Eye (tissue), 1 donor: ENCODE results near the gene SLC8B1.

Experiments
- DNase-seq: peaks from one replicate; pipeline ENCODE4 v3.0.0-alpha.2; 2015

SLC8B1 gene

DNA sequence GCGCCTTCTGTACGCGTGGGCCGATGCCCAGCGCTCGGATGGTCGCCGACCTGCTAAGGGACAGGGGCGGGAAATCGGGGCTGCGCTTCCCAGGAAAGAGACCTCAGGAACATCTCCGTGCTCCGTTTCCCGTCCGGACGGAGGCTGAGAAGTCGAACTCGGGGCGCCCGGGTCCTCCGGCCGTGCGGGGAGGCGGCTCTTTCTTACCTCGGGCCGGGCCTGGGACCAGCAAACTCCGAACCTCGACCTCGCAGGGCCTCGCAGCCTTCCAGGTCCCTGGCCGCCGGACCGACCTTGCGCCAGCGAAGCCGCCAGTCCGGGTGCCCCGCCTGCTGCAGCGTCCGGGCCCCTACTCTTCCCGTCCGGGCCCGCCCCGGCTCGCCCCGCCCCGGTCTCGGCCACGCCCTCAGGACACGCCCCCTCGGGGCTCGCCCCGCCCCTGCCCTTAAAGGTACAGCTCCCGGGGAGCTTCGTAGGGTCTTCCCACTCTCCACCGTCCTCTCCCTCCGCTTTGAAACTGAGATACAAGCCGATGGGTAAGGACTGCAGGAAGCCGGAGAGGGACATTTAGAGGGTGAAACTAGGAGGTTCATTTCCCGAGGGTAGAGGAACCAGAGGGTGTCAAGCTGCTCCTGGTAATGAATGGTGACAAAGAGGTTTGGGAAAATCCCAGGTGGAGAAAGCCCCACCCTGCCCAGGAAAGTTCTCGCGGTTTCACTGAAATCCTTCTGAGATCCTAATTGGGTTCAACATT, at the start of gene SLC8B1:
TSS of gene SLC8B1 (minus strand) at position 324 of the 754 bp plus-strand sequence. CDS start 2,231 bp downstream, outside the sequence.
- peak; percentile 92 for DNase-seq

DNA sequence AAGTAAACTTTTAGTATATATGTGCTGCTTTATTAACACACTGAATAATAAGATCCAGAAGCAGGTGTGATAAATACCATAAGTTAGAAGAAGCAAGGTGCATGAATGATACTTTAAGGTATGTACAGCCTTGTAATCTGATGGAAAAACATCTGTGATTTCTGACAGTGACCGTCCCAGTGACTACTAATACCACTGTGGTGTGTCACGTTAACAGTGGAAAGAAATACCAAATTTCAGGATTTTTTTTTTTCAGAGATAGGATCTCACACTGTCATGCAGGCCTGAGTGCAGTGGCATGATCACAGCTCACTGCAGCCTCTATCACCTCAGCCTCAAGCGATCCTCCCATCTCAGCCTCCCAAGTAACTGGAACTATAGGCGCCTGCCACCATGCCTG, 47.3 kb upstream of the SLC8B1 start:
- no peak for DNase-seq

DNA sequence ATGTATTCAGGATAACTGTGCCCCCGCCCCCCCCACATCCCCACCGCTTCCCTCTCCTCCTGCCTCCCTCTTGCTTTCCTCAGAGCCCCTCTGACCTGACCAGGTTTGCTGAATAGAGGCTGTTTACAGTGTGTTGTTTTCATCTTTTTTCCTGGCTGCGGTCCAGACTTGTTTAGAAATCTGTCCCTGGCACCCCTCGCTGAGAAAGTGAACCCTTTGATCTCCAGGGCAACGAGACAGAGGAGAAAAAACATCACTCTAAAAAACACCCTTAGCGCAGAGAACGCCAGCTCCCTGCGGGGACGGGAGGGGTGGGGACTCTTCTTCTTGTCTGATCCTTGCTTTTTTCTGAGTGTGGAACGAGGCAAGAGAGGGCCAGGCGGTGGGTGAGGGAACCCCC, 46.3 kb upstream of the SLC8B1 start:
- no peak for DNase-seq

- DNase-seq, result no peak
Measured at GRCh38 chr12:113378291-113378690, 43.4 kb upstream of the SLC8B1 start.

DNA sequence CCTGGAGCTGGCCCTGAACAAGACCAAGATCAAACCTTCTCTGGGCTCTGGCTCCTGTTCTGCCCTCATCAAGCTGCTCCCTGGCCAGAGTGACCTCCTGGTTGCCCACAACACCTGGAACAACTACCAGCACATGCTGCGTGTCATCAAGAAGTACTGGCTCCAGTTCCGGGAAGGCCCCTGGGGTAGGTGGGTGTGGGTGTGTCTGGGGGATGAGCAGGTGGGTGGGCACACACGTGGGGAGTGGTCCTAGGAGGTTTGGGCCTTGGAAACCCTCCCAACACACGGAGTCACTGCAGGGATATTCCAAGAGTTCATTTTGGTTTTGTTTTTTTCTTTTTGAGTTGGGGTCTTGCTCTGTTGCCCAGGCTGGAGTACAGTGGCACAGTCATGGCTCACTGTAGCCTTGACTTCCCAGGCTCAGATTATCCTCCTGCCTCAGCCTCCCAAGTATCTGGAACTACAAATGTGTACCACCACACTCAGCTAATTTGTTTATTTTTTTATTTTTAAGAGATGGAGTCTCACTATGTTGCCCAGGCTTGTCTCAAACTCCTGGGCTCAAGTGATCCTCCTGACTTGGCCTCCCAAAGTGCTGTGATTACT, 40.0 kb upstream of the SLC8B1 start:
- no peak for DNase-seq

DNA sequence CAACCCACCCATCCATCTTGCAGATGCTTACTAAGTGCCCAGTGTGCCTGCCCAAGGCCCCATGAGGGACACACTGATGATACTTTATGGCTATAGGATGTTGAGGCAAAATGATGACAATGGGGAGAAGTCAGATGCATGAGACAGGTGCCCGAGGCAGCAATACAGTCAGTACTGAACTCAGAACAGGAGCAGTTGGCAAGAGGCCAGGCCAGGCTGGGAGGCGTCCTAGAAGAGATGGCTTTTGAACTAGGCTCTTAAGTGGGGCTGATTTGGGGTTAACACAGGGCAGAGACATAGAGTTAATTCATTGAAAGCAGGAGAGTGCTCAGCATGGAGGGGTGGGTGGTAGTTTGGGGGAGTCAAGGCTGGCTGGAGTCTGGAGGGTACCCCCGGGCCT, 39.1 kb upstream of the SLC8B1 start:
- DNase-seq, result no peak

DNA sequence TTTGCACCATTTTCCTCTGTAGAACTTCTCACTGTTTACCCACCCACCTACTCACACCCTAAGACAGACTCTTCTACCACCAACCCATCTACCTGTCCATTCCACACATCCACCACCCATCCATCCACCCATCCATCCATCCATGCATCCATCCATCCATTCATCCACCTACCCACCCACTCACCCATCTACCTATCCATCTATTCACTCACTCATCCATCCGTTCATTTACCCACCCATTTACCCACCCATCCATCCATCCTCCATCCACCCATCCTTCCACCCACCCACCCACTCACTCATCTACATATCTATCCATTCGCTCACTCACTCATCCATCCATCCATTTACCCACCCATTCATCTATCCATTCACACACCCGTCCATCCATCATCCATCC, 38.5 kb upstream of the SLC8B1 start:
- DNase-seq, result no peak

- no peak for DNase-seq
Measured at GRCh38 chr12:113372371-113372770, 37.5 kb upstream of the SLC8B1 start.

DNA sequence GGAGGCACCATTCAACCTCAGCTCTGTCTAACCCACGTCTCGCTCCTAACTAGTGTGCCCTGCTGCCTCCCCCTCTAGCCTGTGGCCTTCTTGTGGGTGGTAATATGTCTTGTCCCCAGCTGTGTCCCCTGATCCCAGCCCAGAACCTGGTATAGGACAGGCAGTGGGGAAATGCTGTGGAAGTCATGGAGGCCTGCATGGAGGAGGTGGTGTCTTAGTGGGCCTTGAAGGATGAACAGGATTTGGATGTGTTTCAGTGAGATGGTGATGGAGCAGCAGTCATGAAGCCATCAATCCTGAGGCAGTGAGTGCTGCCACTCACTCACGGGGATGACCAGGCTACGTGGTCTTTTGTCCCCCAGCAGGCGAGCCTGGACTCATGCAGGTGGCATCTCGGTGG, 36.9 kb upstream of the SLC8B1 start:
- DNase-seq, result no peak

- DNase-seq, result no peak
Measured at GRCh38 chr12:113370923-113371682, 36.2 kb upstream of the SLC8B1 start.

- no peak for DNase-seq
Measured at GRCh38 chr12:113369391-113369985, 34.6 kb upstream of the SLC8B1 start.

DNA sequence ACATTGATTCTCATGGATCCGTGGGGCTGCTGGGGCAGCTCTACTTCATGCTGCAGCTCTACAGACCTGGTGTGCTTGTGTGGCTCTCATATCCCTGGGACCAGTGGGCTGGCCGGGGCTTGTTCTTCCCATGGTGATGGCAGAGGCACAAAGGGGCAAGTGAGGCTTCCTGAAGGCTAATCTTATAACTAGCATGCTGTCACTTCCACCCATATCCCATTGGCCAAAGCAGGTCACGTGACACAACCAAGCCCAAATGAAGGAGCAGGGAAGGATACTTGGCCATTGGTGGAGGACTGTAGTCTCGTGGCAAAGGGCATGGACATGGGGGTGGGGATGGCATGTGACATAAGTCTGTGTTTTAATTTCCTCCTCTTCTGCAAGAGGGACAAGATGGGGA, 33.4 kb upstream of the SLC8B1 start:
- DNase-seq, result no peak

GRCh38 chr12:113366827-113367226, 31.9 kb upstream of the SLC8B1 start:
- no peak for DNase-seq

- DNase-seq, result no peak
Measured at GRCh38 chr12:113365639-113366395, 30.9 kb upstream of the SLC8B1 start.

DNA sequence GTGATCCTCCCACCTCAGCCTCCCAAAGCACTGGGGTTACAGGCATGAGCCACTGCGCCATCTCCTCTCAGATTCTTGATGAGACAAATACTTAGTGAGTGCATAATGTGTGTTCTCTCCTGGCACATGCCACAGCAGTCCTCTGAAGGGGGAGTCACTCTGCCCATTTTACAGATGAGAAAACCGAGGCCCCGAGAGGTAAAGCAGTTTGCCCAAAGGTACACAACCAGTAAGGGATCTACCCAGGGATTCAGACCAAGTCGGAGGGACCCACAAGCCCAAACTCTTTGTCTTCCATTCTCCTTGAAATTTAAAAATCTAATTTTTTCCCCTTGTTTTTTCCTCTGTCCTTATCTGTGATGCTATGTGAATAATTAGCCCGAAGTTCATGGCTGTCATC, 29.8 kb upstream of the SLC8B1 start:
- no peak for DNase-seq

DNA sequence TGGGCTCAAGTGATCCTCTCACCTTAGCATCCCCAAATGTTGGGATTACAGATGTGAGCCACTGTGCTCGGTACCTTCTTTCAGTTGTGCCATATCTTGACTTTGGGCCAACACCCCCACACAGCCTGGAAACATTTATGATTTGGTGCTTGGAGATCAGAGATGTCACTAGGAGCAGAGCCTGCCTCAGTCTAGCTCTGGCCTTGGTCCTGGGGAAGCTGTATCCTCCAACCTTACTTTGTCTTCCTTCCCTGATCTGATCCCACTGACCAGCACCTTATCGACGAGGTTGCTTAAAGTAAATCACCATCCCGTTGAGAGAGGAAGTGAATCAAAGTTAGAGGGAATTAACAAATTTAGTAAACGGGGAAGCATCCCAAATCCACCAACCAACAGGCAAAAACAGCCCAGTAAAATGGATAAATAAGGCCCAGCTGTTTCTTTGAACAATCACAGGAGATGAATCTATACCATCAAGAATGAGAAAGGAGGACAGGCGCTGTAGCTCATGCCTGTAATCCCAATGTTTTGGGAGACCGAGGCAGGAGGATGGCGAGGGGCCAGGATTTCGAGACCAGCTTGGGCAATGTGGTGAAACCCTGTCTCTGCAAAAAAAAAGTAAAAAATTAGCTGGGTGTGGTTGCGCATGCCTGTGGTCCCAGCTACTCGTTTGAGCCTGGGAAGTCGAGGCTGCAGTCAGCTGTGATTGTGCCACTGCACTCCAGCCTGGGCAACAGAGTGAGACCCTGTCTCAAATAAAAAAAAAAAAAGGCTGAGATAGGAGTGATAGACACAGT, 26.9 kb upstream of the SLC8B1 start:
- no peak for DNase-seq

DNA sequence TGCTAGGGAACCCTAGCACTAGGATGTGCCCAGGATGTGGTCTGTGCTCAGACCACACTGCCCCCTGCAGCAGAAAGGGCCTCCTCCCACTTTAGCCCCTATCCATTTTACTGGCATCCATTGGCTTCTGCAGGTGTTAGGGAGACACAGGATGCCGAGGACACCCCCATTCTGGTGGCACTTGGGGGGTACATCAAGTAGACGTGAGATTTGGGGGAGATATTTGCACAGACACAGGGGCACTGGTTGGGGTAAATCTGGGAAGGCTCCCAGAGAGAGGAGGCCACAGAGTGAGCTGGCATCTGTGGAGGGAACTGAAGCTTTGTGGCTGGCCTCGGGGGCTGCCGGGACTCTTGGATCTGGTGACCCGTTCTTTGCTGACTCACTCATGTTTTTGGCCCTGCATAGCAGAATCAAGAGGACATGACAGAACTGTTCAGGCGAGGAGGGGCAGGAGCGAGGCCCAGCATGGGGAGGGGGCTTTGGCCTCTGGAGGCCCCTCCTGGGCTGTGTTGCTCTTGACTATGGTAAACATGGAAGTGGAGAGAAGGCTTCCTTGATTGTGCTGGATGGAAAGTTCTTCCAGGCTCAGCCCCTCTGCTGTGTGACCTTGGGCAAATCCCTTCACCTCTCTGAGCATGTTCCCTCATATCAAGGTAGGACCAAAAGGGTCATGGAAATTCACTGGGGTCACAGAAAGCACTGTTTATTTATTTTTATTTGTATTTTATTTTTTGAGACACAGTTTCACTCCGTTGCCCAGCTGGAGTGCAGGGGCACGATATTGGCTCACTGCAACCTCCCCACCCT, 25.2 kb upstream of the SLC8B1 start:
- no peak for DNase-seq

DNA sequence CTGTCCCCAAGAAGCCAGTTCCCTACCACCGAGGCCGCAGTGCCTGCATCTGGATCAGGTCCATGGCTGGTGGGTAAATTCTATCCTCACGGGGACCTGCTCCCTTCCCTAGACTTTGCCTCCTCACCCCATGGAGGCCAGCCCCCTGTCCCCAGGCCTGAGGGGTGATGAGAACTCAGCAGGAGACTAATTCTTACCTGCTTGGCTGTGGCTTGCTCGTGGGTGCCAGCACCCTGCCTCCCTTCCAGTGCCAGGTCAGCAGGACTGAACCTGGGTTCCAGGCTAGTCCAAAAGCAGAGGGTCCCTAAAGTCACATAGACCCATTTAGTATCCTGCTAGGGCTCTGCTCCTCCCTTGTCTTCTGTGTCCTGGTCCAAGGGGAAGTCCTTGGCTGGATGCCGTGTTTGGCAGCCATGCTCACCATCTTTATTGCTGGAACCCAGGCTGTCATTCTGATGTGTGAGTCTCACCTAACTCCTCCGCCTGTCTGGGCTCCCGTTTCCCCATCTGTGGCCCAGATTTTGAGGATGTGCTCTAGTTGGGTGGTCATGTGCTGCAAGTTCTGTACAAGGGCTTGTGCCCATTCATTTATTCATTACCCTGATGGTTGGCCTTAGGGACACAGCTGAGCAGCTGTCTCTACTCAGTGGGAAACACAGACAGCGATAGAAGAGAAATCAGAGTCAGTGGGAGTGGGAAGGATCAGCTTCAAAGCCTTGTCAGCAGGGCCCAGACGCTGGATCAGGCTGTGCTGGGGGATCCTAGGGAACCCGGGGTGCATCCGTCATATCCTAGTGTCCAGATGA, 24.4 kb upstream of the SLC8B1 start:
- peak; percentile 66 for DNase-seq

GRCh38 chr12:113358381-113359132, 23.6 kb upstream of the SLC8B1 start, which contains the start of gene PLBD2:
Gene PLBD2, plus strand, starts transcription at chr12:113358587. Its CDS starts 14 bp downstream, at chr12:113358601.
- peak; percentile 96 for DNase-seq
